Breast epithelium (tissue), 3 donors: ENCODE results near the gene TNNT1.

Experiments
- POLR2AphosphoS5 ChIP-seq, 3 donors: sonication (generic); formaldehyde crosslinking; IDR thresholded peaks; one replicate each; pipeline ENCODE4 v1.6.1; 2017; ENCODE audit warnings: antibody characterized with exemption in 3 of 3
- TF ChIP-seq, protein P1 (sequence below), 3 donors: fragments of 450-650 bp; IDR thresholded peaks; one replicate each; pipeline ENCODE4 v1.5.1; 2016 to 2017; ENCODE audit warnings: antibody characterized with exemption in 3 of 3, mild to moderate bottlenecking in 3 of 3, moderate library complexity in 3 of 3

DNA sequence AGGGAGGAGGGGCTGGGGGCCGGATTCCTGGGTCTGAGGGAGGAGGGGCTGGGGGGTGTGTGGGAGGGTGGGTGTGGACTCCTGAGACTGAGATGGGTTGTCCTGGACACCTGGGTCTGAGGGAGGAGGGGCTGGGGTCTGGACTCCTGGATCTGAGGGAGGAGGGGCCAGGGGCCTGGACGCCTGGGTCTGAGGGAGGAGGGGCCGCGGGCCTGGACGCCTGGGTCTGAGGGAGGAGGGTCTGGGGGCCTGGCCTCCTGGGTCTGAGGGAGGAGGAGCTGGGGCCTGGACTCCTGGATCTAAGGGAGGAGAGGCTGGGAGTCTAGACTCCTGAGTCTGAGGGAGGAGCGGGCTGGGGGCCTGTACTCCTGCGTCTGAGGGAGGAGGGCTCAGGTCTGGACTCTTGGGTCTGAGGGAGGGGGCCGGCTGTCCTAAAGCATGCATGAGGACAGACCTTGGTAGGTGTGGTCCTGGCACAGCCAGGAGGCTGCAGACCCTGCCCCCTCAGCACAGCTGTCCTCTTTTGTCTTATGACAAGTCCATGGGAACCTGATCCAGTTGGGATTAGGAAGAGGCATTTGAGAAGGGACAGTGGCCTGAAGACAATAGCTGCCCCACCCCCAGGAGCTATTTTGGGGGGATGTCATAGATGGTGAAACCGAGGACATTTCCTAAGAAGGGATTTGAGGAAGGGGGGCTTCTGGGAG, 1.3 kb downstream of the TNNT1 start:
- TF ChIP-seq POLR2AphosphoS5 (IDR thresholded peaks at IDR 0.05), result no peak
- TF ChIP-seq, protein P1, sequence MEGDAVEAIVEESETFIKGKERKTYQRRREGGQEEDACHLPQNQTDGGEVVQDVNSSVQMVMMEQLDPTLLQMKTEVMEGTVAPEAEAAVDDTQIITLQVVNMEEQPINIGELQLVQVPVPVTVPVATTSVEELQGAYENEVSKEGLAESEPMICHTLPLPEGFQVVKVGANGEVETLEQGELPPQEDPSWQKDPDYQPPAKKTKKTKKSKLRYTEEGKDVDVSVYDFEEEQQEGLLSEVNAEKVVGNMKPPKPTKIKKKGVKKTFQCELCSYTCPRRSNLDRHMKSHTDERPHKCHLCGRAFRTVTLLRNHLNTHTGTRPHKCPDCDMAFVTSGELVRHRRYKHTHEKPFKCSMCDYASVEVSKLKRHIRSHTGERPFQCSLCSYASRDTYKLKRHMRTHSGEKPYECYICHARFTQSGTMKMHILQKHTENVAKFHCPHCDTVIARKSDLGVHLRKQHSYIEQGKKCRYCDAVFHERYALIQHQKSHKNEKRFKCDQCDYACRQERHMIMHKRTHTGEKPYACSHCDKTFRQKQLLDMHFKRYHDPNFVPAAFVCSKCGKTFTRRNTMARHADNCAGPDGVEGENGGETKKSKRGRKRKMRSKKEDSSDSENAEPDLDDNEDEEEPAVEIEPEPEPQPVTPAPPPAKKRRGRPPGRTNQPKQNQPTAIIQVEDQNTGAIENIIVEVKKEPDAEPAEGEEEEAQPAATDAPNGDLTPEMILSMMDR (IDR thresholded peaks at IDR 0.05), result no peak
